Mesendoderm (in vitro differentiated cells): ENCODE measurements around the gene PIP5K1A. TPM values are rescaled to one million over a fixed set of nuclear protein-coding genes. Genes with fewer than 3 reads are reported as not detected.
A peak's percentile ranks its signal among the peaks of the same experiment; 100 is the strongest.

Source experiments
- DNase-seq: peaks from one replicate; pipeline ENCODE4 v3.0.0; 2013
- H2AK5ac ChIP-seq: 2 replicates; pipeline ENCODE4 v1.6.1; 2013; ENCODE audit warnings: low read length, inconsistent platforms
- H2BK120ac ChIP-seq: 2 replicates; pipeline ENCODE4 v1.6.1; 2013; ENCODE audit warnings: low read depth, mild to moderate bottlenecking, low read length, moderate library complexity, mixed read lengths
- H2BK15ac ChIP-seq: replicated peaks from 2 replicates; pipeline ENCODE4 v1.6.1; 2013; ENCODE audit warnings: low read depth, mild to moderate bottlenecking, moderate library complexity
- H2BK5ac ChIP-seq: 2 replicates; pipeline ENCODE4 v1.6.1; 2013; ENCODE audit warnings: low read length, inconsistent platforms
- H3K18ac ChIP-seq: 2 replicates; pipeline ENCODE4 v1.6.1; 2013; ENCODE audit warnings: mild to moderate bottlenecking, low read length, mixed read lengths
- H3K23ac ChIP-seq: one replicate; pipeline ENCODE4 v1.6.1; 2013; ENCODE audit warnings: low read length
- H3K27ac ChIP-seq: 2 replicates; pipeline ENCODE4 v1.5.1; 2013; ENCODE audit warnings: low read depth, mild to moderate bottlenecking, inconsistent platforms, low read length, moderate library complexity
- H3K27me3 ChIP-seq: 2 replicates; pipeline ENCODE4 v1.6.1; 2013; ENCODE audit warnings: low read length, control low read depth, mild to moderate bottlenecking, inconsistent platforms; ENCODE audit not compliant: insufficient read depth, poor library complexity
- H3K36me3 ChIP-seq: 2 replicates; pipeline ENCODE4 v1.6.1; 2013; ENCODE audit warnings: low read length, inconsistent platforms; ENCODE audit not compliant: control insufficient read depth, insufficient read depth
- H3K4ac ChIP-seq: one replicate; pipeline ENCODE4 v1.6.1; 2013; ENCODE audit warnings: low read depth, mild to moderate bottlenecking, low read length, moderate library complexity
- H3K4me1 ChIP-seq: 2 replicates; pipeline ENCODE4 v1.6.1; 2013; ENCODE audit warnings: low read depth, low read length, inconsistent platforms; ENCODE audit not compliant: control insufficient read depth
- H3K4me2 ChIP-seq: 2 replicates; pipeline ENCODE4 v1.6.1; 2013; ENCODE audit warnings: low read length
- H3K4me3 ChIP-seq: 2 replicates; pipeline ENCODE4 v1.5.1; 2013; ENCODE audit warnings: mild to moderate bottlenecking, low read length
- H3K56ac ChIP-seq: one replicate; pipeline ENCODE4 v1.6.1; 2013; ENCODE audit warnings: low read length
- H3K79me1 ChIP-seq: 2 replicates; pipeline ENCODE4 v1.6.1; 2013; ENCODE audit warnings: low read length, inconsistent platforms
- H3K79me2 ChIP-seq: 2 replicates; pipeline ENCODE4 v1.6.1; 2013; ENCODE audit warnings: mild to moderate bottlenecking, low read length; ENCODE audit not compliant: control insufficient read depth, insufficient read depth
- H3K9ac ChIP-seq: 2 replicates; pipeline ENCODE4 v1.6.1; 2013; ENCODE audit warnings: low read length, inconsistent platforms
- H4K5ac ChIP-seq: one replicate; pipeline ENCODE4 v1.6.1; 2013; ENCODE audit warnings: low read length
- H4K8ac ChIP-seq: one replicate; pipeline ENCODE4 v1.6.1; 2013; ENCODE audit warnings: low read depth, mild to moderate bottlenecking, control low read depth, low read length, moderate library complexity
- WGBS: extraction: QIAGEN DNeasy Blood & Tissue Kit; methylation state at CpG from one replicate; pipeline ENCODE4 v1.1.7; 2013; ENCODE audit warnings: low lambda C conversion rate, missing lambda C conversion rate; ENCODE audit not compliant: insufficient coverage; ENCODE audit errors: extremely low coverage; 5-methylcytosine and 5-hydroxymethylcytosine counted together
- polyA plus RNA-seq, 2 experiments: library from polyadenylated mRNA; stranded (reverse); fragments of 200-250 nt; gene quantifications; one replicate each; pipeline ENCODE4 v1.2.3, GENCODE V29; 2013

PIP5K1A gene, protein sequence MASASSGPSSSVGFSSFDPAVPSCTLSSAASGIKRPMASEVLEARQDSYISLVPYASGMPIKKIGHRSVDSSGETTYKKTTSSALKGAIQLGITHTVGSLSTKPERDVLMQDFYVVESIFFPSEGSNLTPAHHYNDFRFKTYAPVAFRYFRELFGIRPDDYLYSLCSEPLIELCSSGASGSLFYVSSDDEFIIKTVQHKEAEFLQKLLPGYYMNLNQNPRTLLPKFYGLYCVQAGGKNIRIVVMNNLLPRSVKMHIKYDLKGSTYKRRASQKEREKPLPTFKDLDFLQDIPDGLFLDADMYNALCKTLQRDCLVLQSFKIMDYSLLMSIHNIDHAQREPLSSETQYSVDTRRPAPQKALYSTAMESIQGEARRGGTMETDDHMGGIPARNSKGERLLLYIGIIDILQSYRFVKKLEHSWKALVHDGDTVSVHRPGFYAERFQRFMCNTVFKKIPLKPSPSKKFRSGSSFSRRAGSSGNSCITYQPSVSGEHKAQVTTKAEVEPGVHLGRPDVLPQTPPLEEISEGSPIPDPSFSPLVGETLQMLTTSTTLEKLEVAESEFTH
- polyA plus RNA-seq (2013, experiment 1 of 2) = 92.6 TPM
- 93.5 TPM for polyA plus RNA-seq (2013, experiment 2 of 2)

DNA sequence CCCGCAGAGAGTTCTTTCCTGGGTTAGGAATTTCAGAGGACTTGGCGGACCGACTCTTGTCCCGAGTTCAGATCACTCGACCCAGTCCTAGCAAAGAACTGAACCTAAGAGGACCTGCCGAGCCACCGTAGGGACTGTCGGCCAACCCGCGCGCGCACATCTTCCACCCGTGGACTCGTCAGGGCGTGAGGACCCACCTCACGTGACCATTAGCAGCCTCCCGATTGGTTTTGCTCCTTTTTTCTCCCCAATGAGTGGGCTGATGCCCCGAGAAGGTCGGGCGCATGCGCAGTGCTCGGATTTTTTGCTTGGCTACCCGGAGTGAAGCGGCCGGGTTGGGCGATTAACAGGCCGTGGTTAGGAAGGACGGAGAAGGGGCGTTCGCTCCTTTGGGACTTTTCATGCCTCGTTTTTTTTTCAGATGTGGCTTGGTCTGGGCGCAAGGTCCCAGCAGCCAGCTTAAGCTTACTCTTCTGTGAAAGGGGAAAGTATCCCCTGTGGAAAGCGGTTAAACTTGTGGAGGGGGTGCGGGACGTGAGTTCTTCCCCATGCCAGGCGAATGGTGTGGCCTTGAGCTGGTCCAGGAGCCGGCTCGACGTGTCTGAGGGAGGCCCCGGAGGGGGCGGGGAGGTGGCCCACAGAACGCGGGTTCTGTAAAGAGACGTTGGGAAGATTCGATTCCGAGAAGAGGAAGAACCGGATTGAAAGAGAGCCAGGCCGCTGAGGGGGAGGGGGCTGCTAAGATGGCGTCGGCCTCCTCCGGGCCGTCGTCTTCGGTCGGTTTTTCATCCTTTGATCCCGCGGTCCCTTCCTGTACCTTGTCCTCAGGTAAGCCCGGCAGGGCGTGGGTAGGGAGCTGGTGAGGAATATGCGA, at the start of gene PIP5K1A:
TSS of gene PIP5K1A (plus strand) at position 299 of the 874 bp plus-strand sequence. CDS start at position 744, 445 bp downstream.
- Histone ChIP-seq H3K79me1 (peaks cover 2% of the 10 kb centered on the region), H4K5ac (no peak within 1 kb of the TSS), H3K4me2 (peak within 1 kb of the TSS; percentile 98), H3K56ac (peak within 1 kb of the TSS; percentile 100), H3K79me2 (peaks cover 43% of the 10 kb centered on the region), H3K27ac (peak within 1 kb of the TSS; percentile 32), H3K18ac (peak within 1 kb of the TSS; percentile 63), H3K4ac (peak within 1 kb of the TSS; percentile 89), H3K4me1 (no peaks in the 10 kb centered on the region), H3K36me3 (no peaks in the 10 kb centered on the region), H2BK15ac (no peak within 1 kb of the TSS), H3K4me3 (peak within 1 kb of the TSS; percentile 98), H2BK120ac (no peak within 1 kb of the TSS), H2BK5ac (peak within 1 kb of the TSS; percentile 80), H3K9ac (peak within 1 kb of the TSS; percentile 100), H4K8ac (no peak within 1 kb of the TSS), H2AK5ac (peak within 1 kb of the TSS; percentile 79), H3K27me3 (no peaks in the 10 kb centered on the region), H3K23ac (peak within 1 kb of the TSS; percentile 99)
- WGBS = no CpG with 5 or more reads among the region's 60 CpGs
- peak; percentile 98 for DNase-seq

DNA sequence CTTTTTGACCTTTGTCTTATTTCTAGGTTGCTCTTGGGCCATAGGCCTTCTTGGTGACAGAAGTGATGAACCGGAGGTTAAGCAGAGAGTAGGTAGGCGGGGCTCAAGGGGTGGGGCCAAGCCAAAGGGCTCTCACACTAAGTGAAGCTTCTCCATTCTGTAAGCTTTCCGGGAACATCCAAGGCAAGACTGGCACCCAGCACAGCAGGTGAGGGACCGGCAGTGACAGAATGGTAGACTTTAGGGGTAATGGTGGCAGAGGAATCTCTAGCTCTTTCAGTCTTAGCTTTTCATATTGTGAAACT, 41.9 kb upstream of the PIP5K1A start, which contains the start of gene TNFAIP8L2:
TSS of gene TNFAIP8L2 (plus strand) at position 135 of the 305 bp plus-strand sequence. CDS start 2,049 bp downstream, outside the sequence.
- no peaks in the 10 kb centered on the region for H3K4me1 ChIP-seq
- no peak within 1 kb of the TSS for H4K8ac ChIP-seq
- no peak within 1 kb of the TSS for H3K56ac ChIP-seq
- H2AK5ac ChIP-seq = no peak within 1 kb of the TSS
- no peak within 1 kb of the TSS for H2BK120ac ChIP-seq
- H3K4me3 ChIP-seq = no peak within 1 kb of the TSS
- no peak within 1 kb of the TSS for H4K5ac ChIP-seq
- no peak within 1 kb of the TSS for H2BK5ac ChIP-seq
- no CpG with 5 or more reads among the region's 4 CpGs for WGBS
- H3K79me1 ChIP-seq = no peaks in the 10 kb centered on the region
- H3K27me3 ChIP-seq = no peaks in the 10 kb centered on the region
- H3K36me3 ChIP-seq = no peaks in the 10 kb centered on the region
- no peak within 1 kb of the TSS for H3K9ac ChIP-seq
- H3K4me2 ChIP-seq = no peak within 1 kb of the TSS
- H3K79me2 ChIP-seq = no peaks in the 10 kb centered on the region
- H2BK15ac ChIP-seq = no peak within 1 kb of the TSS
- no peak within 1 kb of the TSS for H3K18ac ChIP-seq
- H3K27ac ChIP-seq = no peak within 1 kb of the TSS
- H3K23ac ChIP-seq = no peak within 1 kb of the TSS
- DNase-seq = peak; percentile 8
- H3K4ac ChIP-seq = no peak within 1 kb of the TSS

DNA sequence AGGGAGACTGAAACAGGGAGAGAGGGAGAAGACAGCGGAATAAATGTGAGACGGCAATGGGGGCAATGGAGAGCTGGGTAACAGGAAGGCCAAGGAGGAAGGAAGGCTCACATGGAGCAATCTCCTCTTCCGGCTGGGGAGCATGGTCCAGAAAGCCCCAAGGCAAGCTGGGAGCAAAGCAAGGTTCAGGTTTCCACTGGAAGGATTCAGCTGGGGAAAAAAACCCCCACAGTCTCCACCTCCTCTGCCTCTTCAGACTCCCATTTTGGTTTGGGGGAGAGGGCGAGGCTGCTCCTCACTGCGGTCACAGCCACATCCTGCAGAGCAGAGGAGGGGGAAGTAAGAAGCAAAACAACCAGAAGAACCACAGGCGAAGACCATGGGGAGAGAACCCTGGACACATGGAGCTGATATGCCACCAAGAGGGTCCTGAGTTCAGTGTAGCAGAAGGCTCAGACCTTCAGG, 41.3 kb upstream of the PIP5K1A start:
- no peak overlapping the region for H4K5ac ChIP-seq
- no peak overlapping the region for H2BK5ac ChIP-seq
- H3K4ac ChIP-seq = no peak overlapping the region
- no peak overlapping the region for H3K9ac ChIP-seq
- no peaks in the 10 kb centered on the region for H3K27me3 ChIP-seq
- H3K79me2 ChIP-seq = no peaks in the 10 kb centered on the region
- no peak overlapping the region for H3K23ac ChIP-seq
- no peak overlapping the region for H3K18ac ChIP-seq
- no peak overlapping the region for H3K4me2 ChIP-seq
- no peak overlapping the region for H2BK120ac ChIP-seq
- no peak overlapping the region for H3K56ac ChIP-seq
- no peaks in the 10 kb centered on the region for H3K79me1 ChIP-seq
- no peak for DNase-seq
- no CpG with 5 or more reads among the region's 6 CpGs for WGBS
- no peaks in the 10 kb centered on the region for H3K36me3 ChIP-seq
- H3K4me1 ChIP-seq = no peaks in the 10 kb centered on the region
- no peak overlapping the region for H2BK15ac ChIP-seq
- H4K8ac ChIP-seq = no peak overlapping the region
- no peak overlapping the region for H3K4me3 ChIP-seq
- H2AK5ac ChIP-seq = no peak overlapping the region
- H3K27ac ChIP-seq = no peak overlapping the region

DNA sequence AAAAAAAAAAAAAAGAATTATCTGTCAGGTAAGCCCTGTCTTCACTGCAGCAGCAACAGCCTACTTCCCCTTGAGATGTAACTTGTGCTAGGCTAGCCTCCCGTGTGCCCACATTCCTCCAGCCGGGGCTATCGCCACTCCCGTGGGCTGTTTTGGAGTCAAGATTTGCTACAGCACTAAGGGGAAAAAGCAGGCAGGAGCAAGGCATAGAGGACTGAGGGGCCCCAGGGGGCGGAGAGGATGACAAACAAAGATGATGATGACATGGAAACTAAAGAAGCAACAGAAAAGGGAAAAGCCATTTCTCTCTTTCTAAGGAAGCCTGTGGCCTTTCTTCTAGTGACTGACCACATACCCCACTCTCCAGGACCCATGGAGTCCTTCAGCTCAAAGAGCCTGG, 40.0 kb upstream of the PIP5K1A start:
- Histone ChIP-seq H3K79me2 (no peaks in the 10 kb centered on the region), H2AK5ac (no peak overlapping the region), H3K4me1 (no peaks in the 10 kb centered on the region), H3K18ac (no peak overlapping the region), H4K5ac (no peak overlapping the region), H2BK5ac (no peak overlapping the region), H3K9ac (no peak overlapping the region), H3K27ac (no peak overlapping the region), H3K4ac (no peak overlapping the region), H4K8ac (no peak overlapping the region), H3K27me3 (no peaks in the 10 kb centered on the region), H3K23ac (no peak overlapping the region), H2BK15ac (no peak overlapping the region), H3K79me1 (no peaks in the 10 kb centered on the region), H3K4me3 (no peak overlapping the region), H3K36me3 (no peaks in the 10 kb centered on the region), H3K4me2 (no peak overlapping the region), H3K56ac (no peak overlapping the region), H2BK120ac (no peak overlapping the region)
- DNase-seq = no peak
- WGBS = no CpG with 5 or more reads among the region's 5 CpGs

DNA sequence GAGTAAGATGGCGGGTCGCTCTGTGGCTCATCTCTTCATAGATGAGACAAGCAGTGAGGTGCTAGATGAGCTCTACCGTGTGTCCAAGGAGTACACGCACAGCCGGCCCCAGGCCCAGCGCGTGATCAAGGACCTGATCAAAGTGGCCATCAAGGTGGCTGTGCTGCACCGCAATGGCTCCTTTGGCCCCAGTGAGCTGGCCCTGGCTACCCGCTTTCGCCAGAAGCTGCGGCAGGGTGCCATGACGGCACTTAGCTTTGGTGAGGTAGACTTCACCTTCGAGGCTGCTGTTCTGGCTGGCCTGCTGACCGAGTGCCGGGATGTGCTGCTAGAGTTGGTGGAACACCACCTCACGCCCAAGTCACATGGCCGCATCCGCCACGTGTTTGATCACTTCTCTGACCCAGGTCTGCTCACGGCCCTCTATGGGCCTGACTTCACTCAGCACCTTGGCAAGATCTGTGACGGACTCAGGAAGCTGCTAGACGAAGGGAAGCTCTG, 39.6 kb upstream of the PIP5K1A start:
- Histone ChIP-seq H3K4me3 (no peak overlapping the region), H2BK120ac (no peak overlapping the region), H3K4me1 (no peaks in the 10 kb centered on the region), H3K18ac (no peak overlapping the region), H3K56ac (no peak overlapping the region), H4K5ac (no peak overlapping the region), H2BK15ac (no peak overlapping the region), H3K27me3 (no peaks in the 10 kb centered on the region), H3K4ac (no peak overlapping the region), H2BK5ac (no peak overlapping the region), H3K27ac (no peak overlapping the region), H3K79me1 (no peaks in the 10 kb centered on the region), H3K79me2 (no peaks in the 10 kb centered on the region), H4K8ac (no peak overlapping the region), H2AK5ac (no peak overlapping the region), H3K36me3 (no peaks in the 10 kb centered on the region), H3K4me2 (no peak overlapping the region), H3K9ac (no peak overlapping the region), H3K23ac (no peak overlapping the region)
- peak; percentile 57 for DNase-seq
- WGBS = no CpG with 5 or more reads among the region's 22 CpGs
